OCI-LY7 (cell line): Measurements from ENCODE around the gene CNTNAP5. TPM values are rescaled to one million over a fixed set of nuclear protein-coding genes. Genes with fewer than 3 reads are reported as not detected.

Experiments
- BruUV-seq: library from RNA; stranded (reverse); fragments of 400-500 nt; replicated peaks from 2 replicates; lab custom pipeline; 2021; lab: Mats Ljungman, UMichigan
- CTCF ChIA-PET: fragments of 300-600 bp; sonication (Branson Sonifier 250); formaldehyde crosslinking; loops from one replicate; lab custom pipeline; 2022; ENCODE audit warnings: antibody characterized with exemption; ENCODE audit not compliant: unreplicated experiment; lab: Charles Lee
- POLR2A ChIA-PET: fragments of 300-600 bp; sonication (Branson Sonifier 250); formaldehyde crosslinking; loops from one replicate; lab custom pipeline; 2022; ENCODE audit warnings: antibody characterized with exemption; lab: Charles Lee
- DNase-seq: peaks from one replicate; pipeline ENCODE4 v3.0.0-alpha.2; 2015; ENCODE audit warnings: low spot score
- H2AFZ ChIP-seq: fragments of 200-600 bp; sonication (generic), shearing (Covaris generic); 2 replicates; pipeline ENCODE4 v1.6.1; 2014; ENCODE audit warnings: mild to moderate bottlenecking, antibody characterized with exemption, low read length, moderate library complexity
- H3K27ac ChIP-seq: fragments of 200-600 bp; sonication (generic); 2 replicates; pipeline ENCODE4 v1.5.1; 2014; ENCODE audit warnings: mixed run types, low read depth, mild to moderate bottlenecking, moderate library complexity, low read length, inconsistent platforms; ENCODE audit not compliant: poor library complexity, severe bottlenecking
- H3K36me3 ChIP-seq: fragments of 200-600 bp; sonication (generic); 2 replicates; pipeline ENCODE4 v1.6.1; 2014; ENCODE audit warnings: mild to moderate bottlenecking, antibody characterized with exemption, low read length, moderate library complexity, mixed read lengths; ENCODE audit not compliant: insufficient read depth
- H3K4me1 ChIP-seq: fragments of 200-600 bp; sonication (generic); 2 replicates; pipeline ENCODE4 v1.5.1; 2014; ENCODE audit warnings: mild to moderate bottlenecking, low read length; ENCODE audit not compliant: insufficient read depth, poor library complexity, severe bottlenecking
- H3K4me2 ChIP-seq: fragments of 200-600 bp; sonication (generic); 2 replicates; pipeline ENCODE4 v1.6.1; 2014; ENCODE audit warnings: mild to moderate bottlenecking, low read length
- H3K4me3 ChIP-seq: fragments of 200-600 bp; sonication (generic); 2 replicates; pipeline ENCODE4 v1.5.1; 2014; ENCODE audit warnings: mild to moderate bottlenecking, low read depth, low read length; ENCODE audit not compliant: poor library complexity, severe bottlenecking
- H3K79me2 ChIP-seq: fragments of 200-600 bp; sonication (generic); 2 replicates; pipeline ENCODE4 v1.6.1; 2016; ENCODE audit warnings: low read depth, mild to moderate bottlenecking, low read length, moderate library complexity, mixed read lengths; ENCODE audit not compliant: insufficient read depth
- H3K9me2 ChIP-seq: fragments of 200-600 bp; sonication (generic); 2 replicates; pipeline ENCODE4 v1.6.1; 2016; ENCODE audit warnings: mild to moderate bottlenecking, low read length, mixed read lengths; ENCODE audit not compliant: insufficient read depth
- H3K9me3 ChIP-seq: fragments of 200-600 bp; sonication (generic); 2 replicates; pipeline ENCODE4 v1.6.1; 2014; ENCODE audit warnings: mild to moderate bottlenecking, mixed run types, low read length, mixed read lengths
- H4K20me1 ChIP-seq: fragments of 200-600 bp; sonication (generic); 2 replicates; pipeline ENCODE4 v1.6.1; 2014; ENCODE audit warnings: mild to moderate bottlenecking, antibody characterized with exemption, low read length, moderate library complexity, mixed read lengths; ENCODE audit not compliant: insufficient read depth
- EZH2phosphoT487 ChIP-seq: fragments of 200-600 bp; sonication (generic); IDR thresholded peaks from 2 replicates; pipeline ENCODE4 v1.6.1; 2018; ENCODE audit warnings: low read depth, borderline replicate concordance, mild to moderate bottlenecking, mixed run types, antibody characterized with exemption, low read length, moderate library complexity, mixed read lengths
- intact Hi-C: fragments of 100-400 bp; cut with micrococcal nuclease; formaldehyde crosslinking; loops from one replicate; pipeline ENCODE4 v1.10.0; 2022; ENCODE audit not compliant: unreplicated experiment
- total RNA-seq, 2 experiments: library from RNA; depleted of rRNA in 1 of 2; stranded (reverse); fragments of >200 nt in 1 of 2; shearing (Covaris generic) in 1 of 2; gene quantifications; 2 replicates each; pipeline ENCODE4 v1.2.3, GENCODE V29; 2014 to 2022
- TF ChIP-seq, protein P1 (sequence below): fragments of 200-600 bp; sonication (generic); conservative IDR thresholded peaks from 2 replicates; pipeline ENCODE4 v1.5.1; 2014; ENCODE audit warnings: mild to moderate bottlenecking, antibody characterized with exemption, low read length, moderate library complexity, mixed read lengths

CNTNAP5 gene
- total RNA-seq, 2 experiments from 2014 or later: not detected

GRCh38 chr2:124480958-124481357 lies 455.9 kb downstream of the CNTNAP5 start:
- H2AFZ ChIP-seq: no peak overlapping the region
- H3K36me3 ChIP-seq: no peaks in the 10 kb centered on the region
- intact Hi-C loops: no loop called here
- no peaks in the 10 kb centered on the region for H3K4me1 ChIP-seq
- H3K27ac ChIP-seq: no peak overlapping the region
- ChIA-PET POLR2A (no interaction called here), CTCF (no interaction called here)
- no peaks in the 10 kb centered on the region for H3K9me2 ChIP-seq
- no peak for DNase-seq
- BruUV-seq: no TSS peak
- no peaks in the 10 kb centered on the region for H4K20me1 ChIP-seq
- no peak overlapping the region for H3K4me2 ChIP-seq
- TF ChIP-seq, protein P1, sequence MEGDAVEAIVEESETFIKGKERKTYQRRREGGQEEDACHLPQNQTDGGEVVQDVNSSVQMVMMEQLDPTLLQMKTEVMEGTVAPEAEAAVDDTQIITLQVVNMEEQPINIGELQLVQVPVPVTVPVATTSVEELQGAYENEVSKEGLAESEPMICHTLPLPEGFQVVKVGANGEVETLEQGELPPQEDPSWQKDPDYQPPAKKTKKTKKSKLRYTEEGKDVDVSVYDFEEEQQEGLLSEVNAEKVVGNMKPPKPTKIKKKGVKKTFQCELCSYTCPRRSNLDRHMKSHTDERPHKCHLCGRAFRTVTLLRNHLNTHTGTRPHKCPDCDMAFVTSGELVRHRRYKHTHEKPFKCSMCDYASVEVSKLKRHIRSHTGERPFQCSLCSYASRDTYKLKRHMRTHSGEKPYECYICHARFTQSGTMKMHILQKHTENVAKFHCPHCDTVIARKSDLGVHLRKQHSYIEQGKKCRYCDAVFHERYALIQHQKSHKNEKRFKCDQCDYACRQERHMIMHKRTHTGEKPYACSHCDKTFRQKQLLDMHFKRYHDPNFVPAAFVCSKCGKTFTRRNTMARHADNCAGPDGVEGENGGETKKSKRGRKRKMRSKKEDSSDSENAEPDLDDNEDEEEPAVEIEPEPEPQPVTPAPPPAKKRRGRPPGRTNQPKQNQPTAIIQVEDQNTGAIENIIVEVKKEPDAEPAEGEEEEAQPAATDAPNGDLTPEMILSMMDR: no peak
- TF ChIP-seq EZH2phosphoT487: no peak
- H3K4me3 ChIP-seq: no peak overlapping the region
- no peaks in the 10 kb centered on the region for H3K79me2 ChIP-seq
- H3K9me3 ChIP-seq: no peaks in the 10 kb centered on the region

DNA sequence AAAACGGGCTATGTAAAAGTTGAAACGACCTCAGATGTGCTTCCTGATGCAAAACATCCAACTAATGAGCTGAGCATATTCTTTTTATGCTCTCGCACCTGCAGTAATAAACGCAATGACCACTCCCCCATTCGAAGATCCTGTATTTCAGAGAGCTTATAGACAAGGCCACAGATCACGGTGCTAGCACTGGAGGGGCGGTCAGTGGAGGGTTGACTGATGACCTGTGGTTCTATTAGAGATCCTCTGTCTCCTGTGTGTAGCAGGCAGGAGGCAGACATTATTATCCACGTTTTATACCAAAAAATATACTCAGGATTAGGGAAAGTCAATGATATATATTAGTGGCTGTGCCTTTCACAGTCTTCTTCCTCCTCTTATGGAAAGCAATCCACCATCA lies 457.0 kb downstream of the CNTNAP5 start:
- intact Hi-C loops: no loop called here
- ChIA-PET CTCF (no interaction called here), POLR2A (no interaction called here)
- H2AFZ ChIP-seq: no peak overlapping the region
- no peaks in the 10 kb centered on the region for H3K9me2 ChIP-seq
- no peak overlapping the region for H3K27ac ChIP-seq
- H3K36me3 ChIP-seq: no peaks in the 10 kb centered on the region
- no peak for DNase-seq
- H3K4me2 ChIP-seq: no peak overlapping the region
- no TSS peak for BruUV-seq
- no peaks in the 10 kb centered on the region for H3K79me2 ChIP-seq
- no peak for TF ChIP-seq EZH2phosphoT487
- H3K4me1 ChIP-seq: no peaks in the 10 kb centered on the region
- no peaks in the 10 kb centered on the region for H4K20me1 ChIP-seq
- no peak overlapping the region for H3K4me3 ChIP-seq
- no peaks in the 10 kb centered on the region for H3K9me3 ChIP-seq

DNA sequence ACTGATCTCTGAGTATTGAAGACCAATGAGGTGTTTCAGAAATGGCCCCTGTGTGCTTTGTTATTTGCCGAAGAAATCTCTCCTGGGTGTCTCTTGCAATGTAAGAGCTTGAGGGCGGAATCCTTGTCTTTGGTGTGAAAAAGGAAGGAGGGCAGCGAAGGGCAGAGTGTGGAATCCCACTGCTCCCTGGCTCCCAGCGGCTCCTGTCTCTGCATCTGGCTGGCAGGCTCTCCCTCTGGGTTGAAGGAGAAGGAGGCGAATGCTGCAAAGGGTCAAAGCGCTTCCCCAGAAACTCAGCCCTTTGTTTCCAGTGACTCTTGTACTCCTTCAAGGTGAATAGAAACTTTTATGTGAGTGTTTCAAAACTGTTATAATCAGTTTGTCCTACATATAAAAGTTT lies 457.5 kb downstream of the CNTNAP5 start:
- H3K36me3 ChIP-seq: no peaks in the 10 kb centered on the region
- ChIA-PET POLR2A (no interaction called here), CTCF (no interaction called here)
- no peak overlapping the region for H3K4me3 ChIP-seq
- no TSS peak for BruUV-seq
- no peaks in the 10 kb centered on the region for H4K20me1 ChIP-seq
- TF ChIP-seq, protein P1: no peak
- no peak for TF ChIP-seq EZH2phosphoT487
- no peaks in the 10 kb centered on the region for H3K9me2 ChIP-seq
- no peak overlapping the region for H2AFZ ChIP-seq
- DNase-seq: no peak
- H3K27ac ChIP-seq: no peak overlapping the region
- no peaks in the 10 kb centered on the region for H3K79me2 ChIP-seq
- H3K4me2 ChIP-seq: no peak overlapping the region
- H3K9me3 ChIP-seq: no peaks in the 10 kb centered on the region
- intact Hi-C loops: no loop called here
- no peaks in the 10 kb centered on the region for H3K4me1 ChIP-seq
